K562 (cell line): ENCODE data around the gene AKT2. TPM values are rescaled to one million over a fixed set of nuclear protein-coding genes. Genes with fewer than 3 reads are reported as not detected.

Source experiments
- ATAC-seq: fragments of 200-7000 bp; cut with Tn5 transposase; 3 replicates; pipeline ENCODE4 v1.9.1; 2020; ENCODE audit warnings: moderate library complexity
- BruUV-seq: library from RNA; stranded (reverse); fragments of 400-500 nt; replicated peaks from 2 replicates; lab custom pipeline; 2021; lab: Mats Ljungman, UMichigan
- CTCF ChIA-PET: fragments of 300-600 bp; formaldehyde crosslinking; extraction: SDS; loops from one replicate; lab custom pipeline; 2021; ENCODE audit warnings: low intra/inter-chr PET ratio; lab: Yijun Ruan, JAX
- POLR2A ChIA-PET: fragments of 300-600, 350-650 bp; sonication (Branson Sonifier 250); formaldehyde crosslinking; extraction: SDS; loops from one replicate; lab custom pipeline; 2021; ENCODE audit warnings: antibody characterized with exemption, inconsistent platforms; lab: Yijun Ruan, JAX
- DNase-seq, 4 experiments: peaks; one replicate each; pipeline versions ENCODE4 v3.0.0 to v3.0.0-alpha.2; 2011 to 2018; ENCODE audit warnings: low spot score in 3 of 4, mixed read lengths in 3 of 4; ENCODE audit errors: extremely low read depth in 1 of 4
- FAIRE-seq: peaks from 2 replicates; lab custom pipeline; 2011; peaks lifted over from hg19 to GRCh38; lab: Jason Lieb, UNC
- H2AFZ ChIP-seq: 2 replicates; pipeline ENCODE4 v1.6.0; 2011; ENCODE audit warnings: low read depth, low read length, control low read depth, inconsistent platforms
- H3K27ac ChIP-seq: fragments of 200-600 bp; 3 replicates; pipeline ENCODE4 v1.8.0; 2011; ENCODE audit warnings: low read depth, mild to moderate bottlenecking, control low read depth, inconsistent platforms, low read length, moderate library complexity, mixed read lengths; ENCODE audit errors: extremely low read depth
- H3K27me3 ChIP-seq, 2 experiments: fragments of 300-600 bp in 1 of 2; 2 replicates in 1 of 2; 3 replicates in 1 of 2; pipeline versions ENCODE4 v1.6.0 to v1.8.0; 2011; ENCODE audit warnings: inconsistent platforms in 2 of 2, low read length in 2 of 2, mild to moderate bottlenecking in 1 of 2, mixed read lengths in 1 of 2, moderate library complexity in 1 of 2; ENCODE audit not compliant: control insufficient read depth in 2 of 2, insufficient read depth in 2 of 2
- H3K36me3 ChIP-seq: fragments of 300-600 bp; 3 replicates; pipeline ENCODE4 v1.8.0; 2011; ENCODE audit warnings: mild to moderate bottlenecking, low read length, inconsistent platforms; ENCODE audit not compliant: control insufficient read depth, insufficient read depth
- H3K4me1 ChIP-seq, 2 experiments: fragments of 200-600 bp in 1 of 2; replicated peaks in 1 of 2; 2 replicates in 1 of 2; 3 replicates in 1 of 2; pipeline versions ENCODE4 v1.5.1 to v1.8.0; 2011; ENCODE audit warnings: inconsistent platforms in 2 of 2, low read length in 2 of 2, mild to moderate bottlenecking in 1 of 2, mixed read lengths in 1 of 2, moderate library complexity in 1 of 2; ENCODE audit not compliant: control insufficient read depth in 2 of 2, insufficient read depth in 2 of 2
- H3K4me2 ChIP-seq: 2 replicates; pipeline ENCODE4 v1.6.1; 2011; ENCODE audit warnings: low read length, control low read depth, inconsistent platforms, mixed read lengths; ENCODE audit not compliant: insufficient read depth
- H3K4me3 ChIP-seq: fragments of 200-600 bp; sonication (generic), shearing (Covaris generic); 2 replicates; pipeline ENCODE4 v1.5.1; 2016; ENCODE audit warnings: control low read depth, inconsistent platforms
- H3K79me2 ChIP-seq: fragments of 200-600 bp; 3 replicates; pipeline ENCODE4 v1.8.0; 2011; ENCODE audit warnings: low read length, inconsistent platforms; ENCODE audit not compliant: control insufficient read depth, insufficient read depth
- H3K9ac ChIP-seq, 2 experiments: 2 replicates each; pipeline versions ENCODE4 v1.6.0 to v1.6.1; 2011; ENCODE audit warnings: low read depth in 2 of 2, low read length in 2 of 2, control low read depth in 1 of 2, inconsistent platforms in 1 of 2, mild to moderate bottlenecking in 1 of 2, mixed read lengths in 1 of 2; ENCODE audit not compliant: insufficient read depth in 1 of 2
- H3K9me1 ChIP-seq: one replicate; pipeline ENCODE4 v1.6.0; 2011; ENCODE audit warnings: inconsistent platforms, mild to moderate bottlenecking, low read length, moderate library complexity; ENCODE audit not compliant: control insufficient read depth, insufficient read depth
- H3K9me3 ChIP-seq: replicated peaks from 2 replicates; pipeline ENCODE4 v1.5.1; 2011; ENCODE audit warnings: low read depth, low read length, inconsistent platforms; ENCODE audit not compliant: control insufficient read depth, insufficient read depth
- H4K20me1 ChIP-seq: replicated peaks from 2 replicates; pipeline ENCODE4 v1.6.1; 2011; ENCODE audit warnings: low read length, inconsistent platforms, mixed read lengths; ENCODE audit not compliant: control insufficient read depth, insufficient read depth
- ATF3 ChIP-seq, 2 experiments: fragments of 450-650 bp in 1 of 2; sonication (generic) in 1 of 2; formaldehyde crosslinking in 1 of 2; IDR thresholded peaks in 1 of 2; conservative IDR thresholded peaks in 1 of 2; 2 replicates each; pipeline versions ENCODE4 v1.6.1 to v1.8.1; 2016 to 2023; ENCODE audit warnings: mild to moderate bottlenecking in 2 of 2, moderate library complexity in 2 of 2, inconsistent platforms in 1 of 2, missing genetic modification reagents in 1 of 2
- BRD9 ChIP-seq: fragments of 450-650 bp; IDR thresholded peaks from 2 replicates; pipeline ENCODE4 v1.6.1; 2018; ENCODE audit warnings: low read depth; ENCODE audit not compliant: partially characterized antibody
- DEAF1 ChIP-seq: fragments of 450-650 bp; formaldehyde crosslinking; IDR thresholded peaks from 2 replicates; pipeline ENCODE4 v1.4.0; 2020; ENCODE audit warnings: mild to moderate bottlenecking, moderate library complexity
- FOXM1 ChIP-seq, 2 experiments: fragments of 450-650 bp in 1 of 2; sonication (generic) in 1 of 2; formaldehyde crosslinking in 1 of 2; IDR thresholded peaks; 2 replicates each; pipeline versions ENCODE4 v1.6.1 to v1.9.0; 2017 to 2022; ENCODE audit warnings: low read depth in 2 of 2, mild to moderate bottlenecking in 2 of 2, missing genetic modification reagents in 1 of 2, moderate library complexity in 1 of 2
- MCM5 ChIP-seq: fragments of 450-650 bp; IDR thresholded peaks from 2 replicates; pipeline ENCODE4 v1.6.1; 2016; ENCODE audit warnings: low read depth
- NBN ChIP-seq: fragments of 450-650 bp; IDR thresholded peaks from 2 replicates; pipeline ENCODE4 v1.6.1; 2016; ENCODE audit warnings: low read depth, mild to moderate bottlenecking
- PCBP1 ChIP-seq: fragments of 200-400 bp; formaldehyde crosslinking; IDR thresholded peaks from 2 replicates; pipeline ENCODE4 v1.6.1; 2018; ENCODE audit warnings: mild to moderate bottlenecking, low read depth, low read length; ENCODE audit not compliant: poor library complexity, severe bottlenecking
- RCOR1 ChIP-seq, 2 experiments: IDR thresholded peaks; 2 replicates each; pipeline ENCODE4 v1.6.1; 2012; ENCODE audit warnings: low read depth in 2 of 2, low read length in 2 of 2, borderline replicate concordance in 1 of 2, improper control_type of control experiment in 1 of 2
- SPI1 ChIP-seq: IDR thresholded peaks from 2 replicates; pipeline ENCODE4 v1.6.1; 2011; ENCODE audit warnings: low read depth, low read length, control low read depth, borderline replicate concordance
- U2AF2 ChIP-seq: fragments of 200-400 bp; formaldehyde crosslinking; optimal IDR thresholded peaks from 2 replicates; pipeline ENCODE3; 2017; ENCODE audit warnings: low read depth, mild to moderate bottlenecking, low read length
- XRCC5 ChIP-seq: fragments of 200-400 bp; formaldehyde crosslinking; IDR thresholded peaks from 2 replicates; pipeline ENCODE4 v1.6.1; 2017; ENCODE audit warnings: low read depth, mild to moderate bottlenecking, low read length
- ZKSCAN8 ChIP-seq: fragments of 200-800 bp; sonication (Bioruptor generic); IDR thresholded peaks from 2 replicates; pipeline ENCODE4 v1.6.1; 2016; ENCODE audit warnings: missing genetic modification characterization, missing compliant biosample characterization
- ZNF639 ChIP-seq, 2 experiments: fragments of 200-800 bp in 1 of 2; sonication (Bioruptor generic) in 1 of 2; sonication (generic) in 1 of 2; formaldehyde crosslinking in 1 of 2; IDR thresholded peaks in 1 of 2; conservative IDR thresholded peaks in 1 of 2; 2 replicates each; pipeline versions ENCODE4 v1.5.0 to v1.6.1; 2016 to 2020; ENCODE audit warnings: missing compliant biosample characterization in 1 of 2, missing genetic modification characterization in 1 of 2, missing genetic modification reagents in 1 of 2
- WGBS: fragments of 100-300 bp; shearing (Covaris generic); methylation state at CpG from one replicate; pipeline ENCODE4 v1.1.6; 2016; ENCODE audit warnings: low coverage, mixed read lengths; ENCODE audit not compliant: insufficient coverage; ENCODE audit errors: missing lambda C conversion rate; 5-methylcytosine and 5-hydroxymethylcytosine counted together
- in situ Hi-C: fragments of 300-500 bp; cut with MboI; formaldehyde crosslinking; loops from 4 replicates; pipeline ENCODE4 v1.15.0; 2018; ENCODE audit warnings: inconsistent platforms, mixed read lengths
- intact Hi-C: fragments of 100-400 bp; cut with micrococcal nuclease; formaldehyde crosslinking; loops from 2 replicates; pipeline ENCODE4 v1.14.2; 2022
- polyA plus RNA-seq, 8 experiments: library from polyadenylated mRNA; depleted of rRNA in 4 of 8; stranded (reverse) in 5 of 8; unstranded in 3 of 8; fragments of >200 nt; fragmentation: Nextera tagmentation in 2 of 8; fragmentation: Illumina TruSeq in 1 of 8; extraction: Ambion mirVana in 2 of 8; extraction: Trizol in 1 of 8; gene quantifications; 2 replicates each; pipeline versions ENCODE4 v1.2.1 to v1.2.3, GENCODE V29; 2011 to 2014; ENCODE audit warnings: inconsistent platforms in 1 of 8, missing spikeins in 1 of 8
- total RNA-seq, 7 experiments: library from RNA; depleted of rRNA in 6 of 7; stranded (reverse); fragments of >200 nt in 6 of 7; fragmentation: Illumina TruSeq in 2 of 7; extraction: Trizol in 2 of 7; gene quantifications; 2 replicates each; pipeline versions ENCODE4 v1.2.1 to v1.2.3, GENCODE V29; 2011 to 2021; ENCODE audit warnings: low replicate concordance in 1 of 7

Gene AKT2
- total and polyA plus RNA-seq, 9 of the 15 experiments (the other 6 are each of a cell fraction or from before 2014, with no cell fraction given) = 1.1 to 132 (median 67.7) TPM

- TF ChIP-seq DEAF1 (CRISPR knock-in tag) = peak; percentile 89
- no peak for TF ChIP-seq MCM5
- TF ChIP-seq RCOR1 (IDR thresholded peaks at IDR 0.05; ENCODE audit: borderline replicate concordance in 1 of 2, low read depth in 2 of 2, low read length in 2 of 2) = 0 out of 4 replicates have a peak, but pooled peaks of 1 of the 2 experiments have one; percentile 41
- TF ChIP-seq XRCC5 = 0 out of 2 replicates have a peak, but pooled peaks have one; percentile 34
Observed at GRCh38 chr19:40221858-40222619, 63.1 kb downstream of the AKT2 start (continued).

GRCh38 chr19:40220674-40221073 is 64.5 kb downstream of the AKT2 start:
- in situ Hi-C loops = loop anchor here (5.0 kb wide), 1 partner anchor 73 kb away; no protein-coding TSS in a partner anchor
- no TSS peak for BruUV-seq
- no peak overlapping the region for H2AFZ ChIP-seq
- no peak for ATAC-seq
- TF ChIP-seq BRD9 = no peak
- no peak for TF ChIP-seq PCBP1
- TF ChIP-seq ZKSCAN8 (CRISPR knock-in tag) = no peak
- no peak for TF ChIP-seq NBN
- no peak for TF ChIP-seq FOXM1 (IDR thresholded peaks at IDR 0.05; ENCODE audit: low read depth)
- TF ChIP-seq FOXM1 (CRISPR knock-in tag; IDR thresholded peaks at IDR 0.05; ENCODE audit: low read depth) = no peak
- no peak for TF ChIP-seq U2AF2
- TF ChIP-seq ATF3 (IDR thresholded peaks at IDR 0.05) = no peak
- TF ChIP-seq ATF3 (CRISPR knock-in tag; conservative IDR thresholded peaks at IDR 0.05) = no peak
- no peak for TF ChIP-seq SPI1
- TF ChIP-seq ZNF639 (CRISPR knock-in tag; conservative IDR thresholded peaks at IDR 0.05 in 1 of 2, IDR thresholded peaks at IDR 0.05 in 1 of 2) = no peak
- WGBS = 41% methylated on average over 9 of the region's 9 CpGs
- POLR2A ChIA-PET = interaction anchor here (1.1 kb wide), 1 partner anchor 10 kb away, joined by 5 read pairs; no protein-coding TSS in a partner anchor
- H3K4me2 ChIP-seq = no peak overlapping the region
- H3K27me3 ChIP-seq = peaks cover 6 to 9% of the 10 kb centered on the region in 2 experiments; a peak in 2 of 5 replicates
- H3K36me3 ChIP-seq = no peaks in the 10 kb centered on the region
- no peak overlapping the region for H3K9ac ChIP-seq
- DNase-seq = no peak
- intact Hi-C loops = no loop called here
- H3K9me3 ChIP-seq = peaks cover 4% of the 10 kb centered on the region; the same call in 1 of the 2 replicates
- H3K9me1 ChIP-seq = no peaks in the 10 kb centered on the region
- CTCF ChIA-PET = interaction anchor here (0.5 to 3.3 kb wide), 3 partner anchors 80 to 356 kb away, joined by 3 to 24 read pairs (median 5); no protein-coding TSS in a partner anchor
- no peaks in the 10 kb centered on the region for H3K79me2 ChIP-seq
- no peak overlapping the region for H3K4me3 ChIP-seq
- H3K27ac ChIP-seq = no peak overlapping the region
- FAIRE-seq = no peak
- peaks cover 5% of the 10 kb centered on the region for H4K20me1 ChIP-seq
- peaks cover 12 to 44% of the 10 kb centered on the region in 2 experiments; a peak in 4 of 5 replicates for H3K4me1 ChIP-seq
